Upper lobe of left lung (tissue), 6 donors: ENCODE results near the gene GPC5. TPM values are rescaled to one million over a fixed set of nuclear protein-coding genes. Genes with fewer than 3 reads are reported as not detected.

Source experiments
- ATAC-seq, 2 donors: fragments of 200-7000 bp; cut with Tn5 transposase; one replicate each; pipeline ENCODE4 v1.9.1; 2022; ENCODE audit warnings: mild to moderate bottlenecking in 2 of 2, moderate library complexity in 2 of 2; ENCODE audit not compliant: low FRiP score in 2 of 2
- DNase-seq, 2 donors: peaks; one replicate each; pipeline ENCODE4 v3.0.0-alpha.2; 2019 to 2020
- H3K27ac ChIP-seq, 4 donors: fragments of 200-600 bp; sonication (generic); one replicate each; pipeline ENCODE4 v1.5.1; 2016 to 2019
- H3K27me3 ChIP-seq, 4 donors: fragments of 200-600 bp; sonication (generic); one replicate each; pipeline ENCODE4 v1.5.1; 2017 to 2019
- H3K36me3 ChIP-seq, 4 donors: fragments of 200-600 bp; sonication (generic); one replicate each; pipeline ENCODE4 v1.5.1; 2016 to 2019
- H3K4me1 ChIP-seq, 4 donors: fragments of 200-600 bp; sonication (generic); one replicate each; pipeline ENCODE4 v1.5.1; 2018 to 2019
- H3K4me3 ChIP-seq, 4 donors: fragments of 200-600 bp; sonication (generic); one replicate each; pipeline ENCODE4 v1.5.1; 2017 to 2019; ENCODE audit warnings: mild to moderate bottlenecking in 2 of 4, moderate library complexity in 1 of 4
- H3K9me3 ChIP-seq, 4 donors: fragments of 200-600 bp; sonication (generic); one replicate each; pipeline ENCODE4 v1.5.1; 2018 to 2019
- EP300 ChIP-seq, 4 donors: sonication (generic); formaldehyde crosslinking; IDR thresholded peaks; one replicate each; pipeline ENCODE4 v1.5.1; 2017; ENCODE audit warnings: antibody characterized with exemption in 4 of 4, control low read depth in 2 of 4
- POLR2A ChIP-seq, 4 donors: fragments of 450-650 bp; IDR thresholded peaks; one replicate each; pipeline ENCODE4 v1.5.1; 2016 to 2017; ENCODE audit warnings: antibody characterized with exemption in 4 of 4, mild to moderate bottlenecking in 2 of 4
- POLR2AphosphoS5 ChIP-seq, 2 donors: sonication (generic); formaldehyde crosslinking; IDR thresholded peaks; one replicate each; pipeline ENCODE4 v1.5.1; 2017; ENCODE audit warnings: antibody characterized with exemption in 2 of 2
- WGBS, 2 donors: methylation state at CpG; one replicate each; pipeline ENCODE4 v1.1.5; 2017 to 2018; 5-methylcytosine and 5-hydroxymethylcytosine counted together
- total RNA-seq, 6 donors: library from RNA; depleted of rRNA in 4 of 6; stranded (reverse); fragments of >200 nt in 4 of 6; gene quantifications; one replicate each; pipeline versions ENCODE4 v1.1.0 to v1.2.1, GENCODE V29; 2016 to 2021
- TF ChIP-seq, protein P1 (sequence below), 6 experiments: fragments of 450-650 bp in 4 of 6; fragments of 200-600 bp in 2 of 6; sonication (generic) in 2 of 6; IDR thresholded peaks; one replicate each; pipeline ENCODE4 v1.5.1; 2016 to 2019; ENCODE audit warnings: antibody characterized with exemption in 6 of 6
- donor health status: DM: no; HTN: no; CAD: no; lungs with moderate emphysema.
- donor health status: DM: no; HTN: yes; CAD: no; lungs with severe emphysema.

The GPC5 gene
- total RNA-seq, 6 donors from 2014 or later = 7.6 to 51.4 (median 12.8) TPM

- ATAC-seq = no peak
- no peak for DNase-seq
- Histone ChIP-seq H3K4me1 (no peaks in the 10 kb centered on the region), H3K36me3 (no peaks in the 10 kb centered on the region), H3K9me3 (no peaks in the 10 kb centered on the region), H3K27ac (no peak overlapping the region), H3K4me3 (no peak overlapping the region), H3K27me3 (no peaks in the 10 kb centered on the region)
- TF ChIP-seq, protein P1, sequence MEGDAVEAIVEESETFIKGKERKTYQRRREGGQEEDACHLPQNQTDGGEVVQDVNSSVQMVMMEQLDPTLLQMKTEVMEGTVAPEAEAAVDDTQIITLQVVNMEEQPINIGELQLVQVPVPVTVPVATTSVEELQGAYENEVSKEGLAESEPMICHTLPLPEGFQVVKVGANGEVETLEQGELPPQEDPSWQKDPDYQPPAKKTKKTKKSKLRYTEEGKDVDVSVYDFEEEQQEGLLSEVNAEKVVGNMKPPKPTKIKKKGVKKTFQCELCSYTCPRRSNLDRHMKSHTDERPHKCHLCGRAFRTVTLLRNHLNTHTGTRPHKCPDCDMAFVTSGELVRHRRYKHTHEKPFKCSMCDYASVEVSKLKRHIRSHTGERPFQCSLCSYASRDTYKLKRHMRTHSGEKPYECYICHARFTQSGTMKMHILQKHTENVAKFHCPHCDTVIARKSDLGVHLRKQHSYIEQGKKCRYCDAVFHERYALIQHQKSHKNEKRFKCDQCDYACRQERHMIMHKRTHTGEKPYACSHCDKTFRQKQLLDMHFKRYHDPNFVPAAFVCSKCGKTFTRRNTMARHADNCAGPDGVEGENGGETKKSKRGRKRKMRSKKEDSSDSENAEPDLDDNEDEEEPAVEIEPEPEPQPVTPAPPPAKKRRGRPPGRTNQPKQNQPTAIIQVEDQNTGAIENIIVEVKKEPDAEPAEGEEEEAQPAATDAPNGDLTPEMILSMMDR (IDR thresholded peaks at IDR 0.05) = no peak
- TF ChIP-seq POLR2A (IDR thresholded peaks at IDR 0.05) (no peak), POLR2AphosphoS5 (IDR thresholded peaks at IDR 0.05) (no peak)
- WGBS, 2 donors = 73 to 75% methylated on average over 1 of the region's 1 CpG
Measured at GRCh38 chr13:91804724-91805123, 406.3 kb downstream of the GPC5 start.

- H3K9me3 ChIP-seq = no peaks in the 10 kb centered on the region
- TF ChIP-seq POLR2AphosphoS5 (IDR thresholded peaks at IDR 0.05) = no peak
- TF ChIP-seq POLR2A (IDR thresholded peaks at IDR 0.05) = no peak
- TF ChIP-seq, protein P1 (IDR thresholded peaks at IDR 0.05) = no peak
- no peak for TF ChIP-seq EP300 (IDR thresholded peaks at IDR 0.05)
- H3K4me1 ChIP-seq = no peaks in the 10 kb centered on the region
- DNase-seq (no peak), ATAC-seq (no peak)
- H3K36me3 ChIP-seq = no peaks in the 10 kb centered on the region
- H3K4me3 ChIP-seq = no peak overlapping the region
- no peak overlapping the region for H3K27ac ChIP-seq
- 74 to 79% methylated on average over 1 of the region's 1 CpG for WGBS, 2 donors
- no peaks in the 10 kb centered on the region for H3K27me3 ChIP-seq
Measured at GRCh38 chr13:91805605-91806004, 407.2 kb downstream of the GPC5 start.

DNA sequence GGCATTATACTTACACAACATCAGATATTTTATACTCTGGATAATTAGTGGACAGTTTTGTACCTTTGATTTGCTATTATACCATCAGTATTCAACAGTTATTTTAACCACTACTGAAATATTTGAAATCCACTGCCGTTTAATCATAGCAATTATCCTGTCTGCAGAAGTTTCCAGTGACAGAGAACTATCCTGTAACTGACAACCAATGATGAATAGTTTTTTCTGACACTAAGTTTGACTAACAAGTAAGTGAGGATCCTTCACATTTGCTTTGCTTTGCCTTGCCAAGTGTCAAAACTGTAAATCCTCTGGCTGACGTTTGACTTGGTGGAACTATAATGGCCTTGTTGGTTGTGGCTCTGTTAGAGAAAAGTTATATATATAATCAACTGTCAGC, 410.7 kb downstream of the GPC5 start:
- no peaks in the 10 kb centered on the region for H3K9me3 ChIP-seq
- DNase-seq (no peak), ATAC-seq (no peak)
- no peak overlapping the region for H3K4me3 ChIP-seq
- TF ChIP-seq POLR2A (IDR thresholded peaks at IDR 0.05) (no peak), EP300 (IDR thresholded peaks at IDR 0.05) (no peak), POLR2AphosphoS5 (IDR thresholded peaks at IDR 0.05) (no peak)
- TF ChIP-seq, protein P1 (IDR thresholded peaks at IDR 0.05) = no peak
- H3K27me3 ChIP-seq = no peaks in the 10 kb centered on the region
- H3K4me1 ChIP-seq = no peaks in the 10 kb centered on the region
- H3K36me3 ChIP-seq = no peaks in the 10 kb centered on the region
- no peak overlapping the region for H3K27ac ChIP-seq
- 60 to 73% methylated on average over 2 of the region's 2 CpGs for WGBS, 2 donors

DNA sequence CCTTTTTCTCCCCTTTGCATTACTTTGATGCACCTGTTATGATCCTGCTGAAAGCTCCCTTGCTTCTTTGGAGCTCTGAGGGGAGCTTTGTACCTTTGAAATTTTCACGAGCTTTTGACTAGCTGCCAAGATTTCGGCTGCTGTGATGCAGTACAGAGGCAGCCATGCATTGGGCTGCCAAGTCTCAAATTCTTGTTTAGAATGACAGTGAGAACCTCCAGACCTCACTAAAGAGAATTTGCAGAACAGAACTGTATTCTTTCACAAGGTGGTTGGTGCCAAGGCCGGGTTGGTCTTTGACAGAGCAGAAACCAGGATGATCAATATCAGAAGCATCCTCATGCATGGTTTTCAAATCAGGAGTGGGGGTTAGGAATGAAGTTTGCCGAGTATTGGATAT, 414.8 kb downstream of the GPC5 start:
- no peak for ATAC-seq
- H3K4me1 ChIP-seq = peaks cover 0 to 3% (median 0%) of the 10 kb centered on the region in 4 donors
- no peak for DNase-seq
- no peak overlapping the region for H3K4me3 ChIP-seq
- no peaks in the 10 kb centered on the region for H3K36me3 ChIP-seq
- no peak overlapping the region for H3K27ac ChIP-seq
- H3K9me3 ChIP-seq = no peaks in the 10 kb centered on the region
- WGBS, 2 donors = 37 to 40% methylated on average over 4 of the region's 4 CpGs
- TF ChIP-seq, protein P1 (IDR thresholded peaks at IDR 0.05) = no peak
- TF ChIP-seq EP300 (IDR thresholded peaks at IDR 0.05) = no peak
- no peak for TF ChIP-seq POLR2AphosphoS5 (IDR thresholded peaks at IDR 0.05)
- no peak for TF ChIP-seq POLR2A (IDR thresholded peaks at IDR 0.05)
- no peaks in the 10 kb centered on the region for H3K27me3 ChIP-seq

DNA sequence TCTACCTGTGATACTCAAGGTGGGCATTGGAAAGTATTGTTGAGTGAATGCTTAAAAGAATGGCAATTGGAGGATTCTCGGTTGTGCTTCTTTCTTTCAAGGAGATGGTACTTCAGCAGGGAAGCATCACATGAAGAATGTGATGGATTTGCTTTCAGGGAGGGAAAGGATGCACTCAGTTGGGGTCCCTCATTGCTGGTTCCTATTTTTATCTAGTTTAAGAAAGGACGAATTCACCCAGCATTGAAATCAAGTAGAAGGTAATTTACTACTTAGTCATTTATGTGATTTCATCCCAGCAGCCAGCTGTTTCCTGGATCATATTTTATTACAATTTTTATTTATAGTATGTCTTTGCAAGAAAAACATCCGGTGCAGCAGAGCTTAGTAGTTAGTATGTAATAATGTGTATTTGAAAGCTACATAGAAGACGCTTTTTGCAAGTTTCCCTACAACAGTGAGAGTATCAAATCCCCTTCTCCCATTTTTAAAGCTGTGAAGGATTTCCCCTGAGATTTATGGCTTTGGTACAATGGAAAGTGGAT, 417.9 kb downstream of the GPC5 start:
- ATAC-seq = no peak
- WGBS, 2 donors = 42 to 43% methylated on average over 4 of the region's 4 CpGs

More for the DNA sequence above, 417.9 kb downstream of the GPC5 start:
- Histone ChIP-seq H3K4me1 (peaks cover 0 to 3% (median 0%) of the 10 kb centered on the region in 4 donors), H3K9me3 (no peaks in the 10 kb centered on the region), H3K27ac (no peak overlapping the region), H3K27me3 (no peaks in the 10 kb centered on the region), H3K36me3 (no peaks in the 10 kb centered on the region), H3K4me3 (no peak overlapping the region)
- TF ChIP-seq POLR2A (IDR thresholded peaks at IDR 0.05) = no peak
- TF ChIP-seq, protein P1 (IDR thresholded peaks at IDR 0.05) = no peak
- no peak for TF ChIP-seq POLR2AphosphoS5 (IDR thresholded peaks at IDR 0.05)
- TF ChIP-seq EP300 (IDR thresholded peaks at IDR 0.05) = no peak
- DNase-seq = no peak
